GM19372 (cell line): Measurements from ENCODE around the gene AKR1C4.
"Not testable (repeated sequence)": the region's sequence is repeated elsewhere in the genome, so short reads cannot be mapped to it uniquely, and the experiment has no call there.

ENCODE experiments used
- ATAC-seq: cut with Tn5 transposase; IDR thresholded peaks from one replicate; pipeline ENCODE4 v1.9.1; 2021; ENCODE audit warnings: mild to moderate bottlenecking, low read depth, moderate library complexity; ENCODE audit not compliant: unreplicated experiment

The AKR1C4 gene

GRCh38 chr10:5199398-5199797, 2.8 kb downstream of the AKR1C4 start:
- no peak for ATAC-seq

GRCh38 chr10:5206799-5207198, 10.2 kb downstream of the AKR1C4 start:
- ATAC-seq: no peak

DNA sequence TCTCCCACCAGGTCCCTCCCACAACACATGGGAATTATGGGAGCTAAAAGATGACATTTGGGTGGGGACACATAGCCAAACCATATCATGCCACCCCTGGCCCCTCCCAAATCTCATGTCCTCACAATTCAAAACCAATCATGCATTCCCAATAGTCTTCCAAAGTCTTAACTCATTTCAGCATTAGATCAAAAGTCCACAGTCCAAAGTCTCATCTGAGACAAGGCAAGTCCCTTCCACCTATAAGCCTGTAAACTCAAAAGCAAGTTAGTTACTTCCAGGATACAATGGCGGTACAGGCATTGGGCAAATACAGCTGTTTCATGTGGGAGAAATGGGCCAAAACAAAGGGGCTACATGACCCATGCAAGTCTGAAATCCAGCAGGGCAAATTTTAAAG, 13.1 kb downstream of the AKR1C4 start:
- not testable (repeated sequence) for ATAC-seq

GRCh38 chr10:5210261-5210660, 13.6 kb downstream of the AKR1C4 start:
- ATAC-seq: not testable (repeated sequence)

GRCh38 chr10:5211696-5212536, 15.3 kb downstream of the AKR1C4 start:
- no peak for ATAC-seq

DNA sequence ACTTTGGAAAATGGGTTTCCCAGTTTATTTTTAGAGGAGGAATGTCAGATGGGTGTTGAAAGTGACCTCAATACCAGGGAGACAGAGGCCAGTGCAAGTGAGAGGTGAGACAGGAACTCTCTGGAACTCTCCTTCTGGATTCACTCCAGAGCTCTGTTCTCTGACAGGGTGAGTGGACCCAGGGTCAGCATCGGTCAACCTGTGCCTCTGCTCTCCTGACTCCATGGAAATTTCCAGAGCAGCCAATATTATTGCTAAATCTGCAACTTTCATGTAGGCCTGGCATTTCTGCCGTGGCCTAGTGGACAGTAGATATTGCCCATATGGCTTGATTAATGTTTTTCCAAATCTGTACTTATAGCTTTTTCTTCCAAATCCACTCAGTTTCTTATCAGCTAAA, 20.2 kb downstream of the AKR1C4 start:
- no peak for ATAC-seq

DNA sequence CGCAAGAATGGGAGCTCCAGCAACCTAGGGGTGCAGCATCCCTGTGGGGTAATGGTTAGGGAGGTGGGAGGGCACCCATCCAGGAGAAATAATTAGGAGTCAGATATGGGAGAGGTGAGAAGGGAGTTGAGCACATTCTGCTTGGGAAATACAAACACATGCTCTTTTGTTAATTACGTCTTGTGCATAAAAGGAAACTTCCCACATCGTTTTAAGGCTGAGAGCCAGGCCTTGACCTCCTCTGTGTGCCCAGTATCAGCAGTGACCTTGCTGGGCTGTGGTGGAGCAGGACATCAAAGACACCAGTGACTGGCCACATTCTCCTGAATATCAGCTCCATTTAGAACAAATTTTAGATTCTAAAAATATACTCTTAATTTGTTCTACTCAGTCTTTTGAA, 22.6 kb downstream of the AKR1C4 start:
- no peak for ATAC-seq

- ATAC-seq: not testable (repeated sequence)
Measured at GRCh38 chr10:5222942-5223341, 26.3 kb downstream of the AKR1C4 start.

DNA sequence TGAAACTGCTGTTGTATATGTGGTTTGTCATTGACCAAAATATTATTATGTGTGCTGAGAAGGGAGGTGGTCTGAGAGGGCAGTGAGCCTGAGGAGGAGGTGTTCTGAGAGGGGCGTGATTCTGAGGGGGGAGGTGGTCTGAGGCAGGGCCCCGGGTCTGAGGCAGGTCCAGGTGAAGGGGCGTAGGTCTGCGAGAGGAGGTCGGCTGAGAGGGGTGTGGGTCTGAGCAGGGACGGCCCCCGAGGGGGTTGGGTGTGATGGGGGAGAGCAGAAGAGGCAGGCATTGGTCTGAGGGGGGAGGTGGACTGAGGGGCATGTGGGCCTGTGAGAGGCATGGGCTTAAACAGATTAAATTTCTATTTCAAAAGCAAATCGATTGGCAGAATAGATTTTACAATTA, 32.4 kb downstream of the AKR1C4 start:
- ATAC-seq: no peak

- ATAC-seq: no peak
Measured at GRCh38 chr10:5233324-5233723, 36.7 kb downstream of the AKR1C4 start.

GRCh38 chr10:5234106-5234860, 37.6 kb downstream of the AKR1C4 start:
- no peak for ATAC-seq

GRCh38 chr10:5237541-5237940, 40.9 kb downstream of the AKR1C4 start:
- not testable (repeated sequence) for ATAC-seq

DNA sequence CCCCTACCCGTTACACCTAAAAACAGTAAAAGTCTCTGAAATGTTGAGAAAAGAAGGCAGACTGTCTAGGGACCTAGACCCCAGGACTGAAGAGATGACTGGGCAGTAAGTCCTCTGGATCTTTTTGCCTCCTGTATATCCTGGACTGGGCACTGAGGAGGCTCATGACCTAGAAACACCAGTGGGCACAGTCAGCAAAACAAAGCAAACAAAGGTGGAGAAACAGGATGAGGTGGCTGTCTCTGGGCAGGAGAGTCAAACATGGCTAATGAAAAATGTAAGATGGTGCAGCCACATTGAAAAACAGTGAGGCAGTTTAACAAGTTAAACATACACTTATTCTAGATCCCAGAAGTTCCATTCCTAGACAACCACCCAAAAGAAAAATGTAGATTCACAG, 45.9 kb downstream of the AKR1C4 start:
- no peak for ATAC-seq

GRCh38 chr10:5243521-5243987, 46.9 kb downstream of the AKR1C4 start:
- ATAC-seq: no peak

- ATAC-seq: no peak
Measured at GRCh38 chr10:5252177-5253037, 55.8 kb downstream of the AKR1C4 start.

DNA sequence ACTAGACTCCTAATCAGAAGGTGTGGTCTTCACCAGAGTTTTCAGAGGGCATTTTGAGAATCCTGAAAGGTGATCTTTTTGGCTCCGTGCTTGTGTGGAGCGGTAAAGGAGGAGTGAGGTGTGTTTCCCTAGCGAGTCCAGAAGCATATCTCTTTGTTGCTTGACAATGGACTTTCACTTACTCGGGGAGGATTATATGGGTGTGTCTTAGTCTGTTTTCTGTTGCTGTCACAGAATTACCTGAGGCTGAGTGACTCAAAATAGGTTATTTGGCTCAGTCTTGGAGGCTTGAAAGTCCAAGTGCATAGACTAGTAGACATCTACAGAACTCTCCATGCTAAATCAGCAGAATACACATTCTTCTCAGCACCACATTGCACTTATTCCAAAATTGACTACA, 57.9 kb downstream of the AKR1C4 start:
- ATAC-seq: no peak

DNA sequence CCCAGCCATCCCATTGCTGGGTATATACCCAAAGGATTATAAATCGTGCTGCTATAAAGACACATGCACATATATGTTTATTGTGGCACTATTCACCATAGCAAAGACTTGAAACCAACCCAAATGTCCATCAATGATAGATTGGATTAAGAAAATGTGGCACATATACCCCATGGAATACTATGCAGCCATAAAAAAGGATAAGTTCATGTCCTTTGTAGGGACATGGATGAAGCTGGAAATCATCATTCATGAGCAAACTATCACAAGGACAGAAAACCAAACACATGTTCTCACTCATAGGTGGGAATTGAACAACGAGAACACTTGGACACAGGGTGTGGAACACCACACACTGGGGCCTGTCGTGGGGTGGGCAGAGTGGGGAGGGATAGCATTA, 61.1 kb downstream of the AKR1C4 start:
- not testable (repeated sequence) for ATAC-seq

- ATAC-seq: no peak
Measured at GRCh38 chr10:5259132-5259951, 62.7 kb downstream of the AKR1C4 start.

GRCh38 chr10:5259952-5260578, 63.4 kb downstream of the AKR1C4 start:
- no peak for ATAC-seq
